ENCODE data around the gene IMPDH1.

- TF ChIP-seq CTCF (IDR thresholded peaks at IDR 0.05) (no peak), POLR2A (IDR thresholded peaks at IDR 0.05; ENCODE audit: low read depth) (no peak)
Observed at GRCh38 chr7:128376077-128376476, 33.7 kb downstream of the IMPDH1 start.

All from esophagus muscularis mucosa (tissue), 3 donors.